HCT116 (cell line): ENCODE data around the gene NFKBIZ.

ENCODE experiments used
- CTCF ChIP-seq, 3 experiments: fragments of 200-600 bp in 1 of 3; sonication (generic) in 1 of 3; IDR thresholded peaks in 2 of 3; conservative IDR thresholded peaks in 1 of 3; 2 replicates each; pipeline ENCODE4 v1.5.1; 2012 to 2017; ENCODE audit warnings: low read depth in 2 of 3, low read length in 2 of 3, antibody characterized with exemption in 1 of 3, borderline replicate concordance in 1 of 3, control low read depth in 1 of 3, mild to moderate bottlenecking in 1 of 3, mixed read lengths in 1 of 3, mixed run types in 1 of 3, moderate library complexity in 1 of 3; ENCODE audit not compliant: insufficient read depth in 1 of 3
- EZH2 ChIP-seq: fragments of 200-600 bp; sonication (generic); IDR thresholded peaks from 2 replicates; pipeline ENCODE4 v1.6.1; 2017; ENCODE audit warnings: antibody characterized with exemption, mixed run types
- POLR2A ChIP-seq: IDR thresholded peaks from 2 replicates; pipeline ENCODE4 v1.7.0; 2011; ENCODE audit warnings: borderline replicate concordance; ENCODE audit not compliant: insufficient read depth, insufficient read length; ENCODE audit errors: extremely low read depth
- RAD21 ChIP-seq: IDR thresholded peaks from 2 replicates; pipeline ENCODE4 v1.6.1; 2012; ENCODE audit warnings: low read depth, mild to moderate bottlenecking
- ZNF274 ChIP-seq: fragments of 200-500 bp; sonication (Bioruptor generic); IDR thresholded peaks from 2 replicates; pipeline ENCODE4 v1.6.1; 2014; ENCODE audit warnings: mild to moderate bottlenecking, low read depth, low read length, inconsistent platforms

DNA sequence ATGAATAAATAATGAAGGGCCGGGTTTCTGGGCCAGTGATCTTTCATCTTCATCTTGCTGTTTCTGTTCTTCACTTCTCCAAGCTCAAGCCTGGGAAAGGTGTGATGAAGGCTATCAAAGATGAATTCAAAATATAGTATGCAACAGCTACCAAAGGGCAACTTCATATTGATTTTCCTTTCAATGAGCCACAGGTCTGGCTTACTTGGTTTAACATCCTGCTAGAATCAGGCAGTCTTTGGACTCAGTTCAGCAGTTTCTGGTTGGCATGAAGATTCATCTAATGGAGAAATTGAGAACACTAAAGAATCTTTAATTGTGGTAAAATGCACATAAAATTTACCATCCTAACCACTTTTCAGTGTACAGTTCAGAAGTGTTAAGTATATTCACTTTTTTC is 43.3 kb downstream of the NFKBIZ start:
- TF ChIP-seq RAD21 (no peak), CTCF (IDR thresholded peaks at IDR 0.05 in 2 of 3, conservative IDR thresholded peaks at IDR 0.05 in 1 of 3; ENCODE audit: borderline replicate concordance in 1 of 3, insufficient read depth in 1 of 3, low read depth in 2 of 3, low read length in 2 of 3) (no peak), EZH2 (no peak), POLR2A (no peak), ZNF274 (no peak)
